ENCODE data around the gene TRPC4AP.
A peak's percentile ranks its signal among the peaks of the same experiment; 100 is the strongest.
"Not testable (repeated sequence)": the region's sequence is repeated elsewhere in the genome, so short reads cannot be mapped to it uniquely, and the experiment has no call there.

The TRPC4AP gene

GRCh38 chr20:35059110-35059509 is 33.5 kb downstream of the TRPC4AP start:
- no peak for TF ChIP-seq CTCF (IDR thresholded peaks at IDR 0.05; ENCODE audit: insufficient read depth, low read length, poor library complexity, severe bottlenecking)
- Histone ChIP-seq H3K27me3 (replicated peaks; ENCODE audit: control insufficient read depth, insufficient read depth, low read length) (no peaks in the 10 kb centered on the region), H3K4me3 (replicated peaks; ENCODE audit: low read depth, low read length) (no peak overlapping the region), H3K36me3 (ENCODE audit: control insufficient read depth, insufficient read depth, low read length) (no peaks in the 10 kb centered on the region; the same call in 1 of the 2 replicates)
- no peak for DNase-seq (ENCODE audit: extremely low read depth, insufficient read length)

- peak; percentile 13 for DNase-seq (ENCODE audit: extremely low read depth, insufficient read length)
- H3K36me3 ChIP-seq (ENCODE audit: control insufficient read depth, insufficient read depth, low read length) = peaks cover 2% of the 10 kb centered on the region; the same call in 1 of the 2 replicates
- TF ChIP-seq CTCF (IDR thresholded peaks at IDR 0.05; ENCODE audit: insufficient read depth, low read length, poor library complexity, severe bottlenecking) = no peak
- H3K27me3 ChIP-seq (replicated peaks; ENCODE audit: control insufficient read depth, insufficient read depth, low read length) = no peaks in the 10 kb centered on the region
- H3K4me3 ChIP-seq (replicated peaks; ENCODE audit: low read depth, low read length) = no peak overlapping the region; the same call in 1 of the 2 replicates
Observed at GRCh38 chr20:35055445-35056276, 36.9 kb downstream of the TRPC4AP start.

GRCh38 chr20:35054814-35055213 is 37.8 kb downstream of the TRPC4AP start:
- Histone ChIP-seq H3K36me3 (ENCODE audit: control insufficient read depth, insufficient read depth, low read length) (peaks cover 3% of the 10 kb centered on the region), H3K4me3 (replicated peaks; ENCODE audit: low read depth, low read length) (no peak overlapping the region)
- TF ChIP-seq CTCF (IDR thresholded peaks at IDR 0.05; ENCODE audit: insufficient read depth, low read length, poor library complexity, severe bottlenecking) = no peak

GRCh38 chr20:35052616-35053015 is 40.0 kb downstream of the TRPC4AP start:
- not testable (repeated sequence) for H3K4me3 ChIP-seq (replicated peaks; ENCODE audit: low read depth, low read length); DNase-seq (ENCODE audit: extremely low read depth, insufficient read length); H3K36me3 ChIP-seq (ENCODE audit: control insufficient read depth, insufficient read depth, low read length); H3K27me3 ChIP-seq (replicated peaks; ENCODE audit: control insufficient read depth, insufficient read depth, low read length)

More at GRCh38 chr20:35054814-35055213, 37.8 kb downstream of the TRPC4AP start:
- DNase-seq (ENCODE audit: extremely low read depth, insufficient read length) = peak; percentile 19
- H3K27me3 ChIP-seq (replicated peaks; ENCODE audit: control insufficient read depth, insufficient read depth, low read length) = no peaks in the 10 kb centered on the region

GRCh38 chr20:35049776-35050352 is 42.7 kb downstream of the TRPC4AP start:
- TF ChIP-seq CTCF (IDR thresholded peaks at IDR 0.05; ENCODE audit: insufficient read depth, low read length, poor library complexity, severe bottlenecking) = no peak
- Histone ChIP-seq H3K4me3 (replicated peaks; ENCODE audit: low read depth, low read length) (no peak overlapping the region), H3K27me3 (replicated peaks; ENCODE audit: control insufficient read depth, insufficient read depth, low read length) (no peaks in the 10 kb centered on the region), H3K36me3 (ENCODE audit: control insufficient read depth, insufficient read depth, low read length) (peaks cover 10% of the 10 kb centered on the region)
- DNase-seq (ENCODE audit: extremely low read depth, insufficient read length) = no peak

GRCh38 chr20:35048739-35049138 is 43.9 kb downstream of the TRPC4AP start:
- no peaks in the 10 kb centered on the region for H3K27me3 ChIP-seq (replicated peaks; ENCODE audit: control insufficient read depth, insufficient read depth, low read length)
- no peak overlapping the region for H3K4me3 ChIP-seq (replicated peaks; ENCODE audit: low read depth, low read length)
- no peak for TF ChIP-seq CTCF (IDR thresholded peaks at IDR 0.05; ENCODE audit: insufficient read depth, low read length, poor library complexity, severe bottlenecking)
- H3K36me3 ChIP-seq (ENCODE audit: control insufficient read depth, insufficient read depth, low read length) = peaks cover 12% of the 10 kb centered on the region
- no peak for DNase-seq (ENCODE audit: extremely low read depth, insufficient read length)
